GM18867 (cell line): Measurements from ENCODE around the gene BARX1.

Experiments
- ATAC-seq: cut with Tn5 transposase; IDR thresholded peaks from one replicate; pipeline ENCODE4 v1.9.1; 2021; ENCODE audit warnings: mild to moderate bottlenecking, moderate library complexity; ENCODE audit not compliant: unreplicated experiment

Gene BARX1

DNA sequence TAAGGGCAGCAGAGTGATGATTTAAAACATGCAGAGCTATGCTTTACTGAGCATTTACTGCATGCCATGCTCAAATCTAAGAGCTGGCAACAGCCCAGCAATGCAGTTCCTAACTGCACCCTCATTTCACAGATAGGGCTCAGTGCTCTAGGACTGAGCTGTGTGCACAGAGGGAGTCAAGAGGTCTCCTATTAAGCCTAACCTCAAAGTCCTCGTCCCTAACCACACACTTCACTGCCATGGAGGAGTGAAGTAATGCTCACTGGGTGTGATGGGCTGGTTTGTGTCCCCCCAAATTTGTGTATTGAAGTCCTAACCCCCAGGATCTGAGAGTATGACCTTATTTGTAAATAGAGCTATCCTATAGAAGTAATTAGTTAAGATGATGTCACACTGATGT lies 25.9 kb downstream of the BARX1 start:
- no peak for ATAC-seq

DNA sequence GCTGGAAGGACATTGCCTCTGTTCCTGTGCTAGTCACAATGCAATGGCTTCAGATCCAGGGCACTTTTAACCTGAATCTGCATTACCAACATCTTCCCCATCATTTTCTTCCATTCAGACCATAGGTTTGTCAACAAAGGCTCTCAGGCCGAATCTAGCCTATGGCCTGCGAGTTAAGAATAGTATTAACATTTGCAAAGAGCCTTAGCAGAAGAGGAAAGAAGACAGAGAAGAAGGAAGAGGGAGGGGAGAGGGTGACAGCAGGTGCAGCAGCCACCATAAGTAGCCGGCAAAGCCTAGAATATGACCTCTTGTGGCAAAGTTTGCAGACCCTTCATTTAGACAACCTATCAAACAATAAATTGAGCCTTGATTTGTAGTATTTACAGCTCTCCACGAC lies 32.6 kb downstream of the BARX1 start:
- no peak for ATAC-seq

DNA sequence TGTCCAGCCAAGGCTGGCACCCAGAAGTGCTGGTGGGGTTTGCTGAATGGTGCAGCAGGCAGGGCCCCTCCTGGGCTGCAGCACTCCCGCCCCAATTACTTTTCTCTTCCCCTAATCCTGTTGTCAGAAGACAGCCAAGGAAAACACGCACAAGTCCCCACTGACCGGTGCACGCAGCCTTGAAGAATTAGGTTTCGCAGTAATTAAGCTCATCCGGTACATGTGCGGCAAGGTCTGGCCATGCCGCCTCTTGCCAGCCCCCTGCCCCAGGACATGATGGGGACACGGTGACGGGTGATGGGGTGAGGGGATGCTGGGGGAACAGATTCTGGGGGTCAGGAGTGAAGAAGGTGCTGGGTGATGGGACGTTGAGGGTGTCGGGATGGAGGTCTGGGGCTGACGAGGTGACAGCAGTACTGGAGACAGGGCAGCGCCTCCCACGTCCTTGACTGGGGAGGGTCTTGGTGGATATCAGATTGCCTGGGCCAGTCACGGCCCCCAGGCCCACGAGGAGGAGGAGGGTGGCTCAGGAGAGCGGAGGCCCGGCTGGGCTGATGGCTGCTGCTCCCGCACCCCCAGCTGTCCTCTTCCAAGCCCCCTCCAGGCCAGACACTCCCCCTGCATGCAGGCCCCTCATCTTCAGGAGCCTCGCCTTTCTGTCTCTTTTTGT lies 34.9 kb downstream of the BARX1 start:
- no peak for ATAC-seq

DNA sequence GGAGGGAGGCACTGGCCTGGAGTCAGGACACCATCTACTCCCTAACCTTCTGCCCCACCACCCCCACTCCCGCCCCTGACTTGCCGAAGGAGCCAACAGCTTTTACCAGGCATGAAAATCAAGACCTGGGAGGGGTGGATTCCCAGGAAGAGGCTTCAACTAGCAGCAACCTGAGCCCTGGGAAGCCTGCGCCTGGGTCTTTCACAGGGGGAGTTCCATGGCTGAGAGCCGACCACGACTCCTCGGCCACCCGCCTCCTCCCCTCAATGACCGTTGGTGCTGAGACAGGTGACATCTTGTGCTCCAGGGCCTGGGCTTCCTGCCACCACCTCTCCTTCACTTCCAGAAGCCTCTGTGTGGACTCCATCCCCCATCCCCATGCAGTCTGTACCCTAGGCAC lies 37.1 kb downstream of the BARX1 start:
- ATAC-seq, result no peak

DNA sequence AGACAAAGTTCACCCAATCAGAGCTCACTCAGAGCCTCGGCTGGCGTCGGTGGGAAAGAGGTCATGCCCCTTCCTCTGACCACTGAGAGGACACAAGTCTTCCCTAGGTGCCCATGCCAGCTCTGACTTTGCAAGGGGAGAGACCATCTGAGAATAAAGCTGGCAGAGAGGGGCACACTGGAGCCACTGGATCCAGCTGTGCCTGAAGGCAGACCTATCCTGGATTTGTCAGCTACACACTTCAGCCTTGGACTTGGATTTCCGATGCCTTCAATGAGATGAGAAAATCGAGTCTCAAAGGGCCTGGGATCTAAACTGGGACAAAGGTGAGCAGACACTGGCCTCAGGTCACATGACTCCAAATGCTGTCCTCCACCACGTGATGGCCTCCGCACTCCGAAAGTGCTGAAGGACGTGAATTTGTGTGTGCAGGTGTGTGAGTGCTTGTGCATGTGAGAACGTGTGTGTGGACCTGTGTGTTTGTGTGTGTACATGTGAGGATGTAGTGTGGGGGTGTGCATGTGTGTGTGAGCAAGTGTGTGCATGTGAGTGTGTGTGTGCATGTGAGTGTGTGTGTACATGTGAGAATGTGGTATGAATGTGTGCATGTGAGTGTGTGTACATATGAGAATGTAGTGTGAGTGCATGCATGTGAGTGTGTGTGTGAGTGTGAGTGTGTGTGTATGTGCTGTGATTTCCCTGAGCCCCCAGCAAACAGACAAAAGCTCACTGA lies 37.9 kb downstream of the BARX1 start:
- no peak for ATAC-seq

DNA sequence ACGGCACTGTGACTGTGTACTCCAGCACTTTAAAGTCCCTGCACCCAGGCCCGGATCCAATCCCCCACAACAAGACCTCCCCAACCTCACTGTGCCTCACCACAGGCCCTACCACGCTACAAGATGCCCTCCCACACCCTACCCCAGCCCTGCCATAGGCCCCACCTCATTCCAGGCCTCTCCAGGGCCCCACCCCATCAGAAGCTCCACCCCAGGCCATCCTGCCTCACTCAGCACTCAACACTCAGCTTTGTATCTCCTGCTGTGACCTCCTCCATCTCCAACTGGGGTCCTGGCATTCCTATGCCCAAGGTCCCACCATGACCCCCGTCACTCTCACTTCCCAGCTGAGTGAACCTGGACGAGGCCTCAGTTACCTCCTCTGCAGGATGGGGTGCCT lies 38.8 kb downstream of the BARX1 start:
- no peak for ATAC-seq

DNA sequence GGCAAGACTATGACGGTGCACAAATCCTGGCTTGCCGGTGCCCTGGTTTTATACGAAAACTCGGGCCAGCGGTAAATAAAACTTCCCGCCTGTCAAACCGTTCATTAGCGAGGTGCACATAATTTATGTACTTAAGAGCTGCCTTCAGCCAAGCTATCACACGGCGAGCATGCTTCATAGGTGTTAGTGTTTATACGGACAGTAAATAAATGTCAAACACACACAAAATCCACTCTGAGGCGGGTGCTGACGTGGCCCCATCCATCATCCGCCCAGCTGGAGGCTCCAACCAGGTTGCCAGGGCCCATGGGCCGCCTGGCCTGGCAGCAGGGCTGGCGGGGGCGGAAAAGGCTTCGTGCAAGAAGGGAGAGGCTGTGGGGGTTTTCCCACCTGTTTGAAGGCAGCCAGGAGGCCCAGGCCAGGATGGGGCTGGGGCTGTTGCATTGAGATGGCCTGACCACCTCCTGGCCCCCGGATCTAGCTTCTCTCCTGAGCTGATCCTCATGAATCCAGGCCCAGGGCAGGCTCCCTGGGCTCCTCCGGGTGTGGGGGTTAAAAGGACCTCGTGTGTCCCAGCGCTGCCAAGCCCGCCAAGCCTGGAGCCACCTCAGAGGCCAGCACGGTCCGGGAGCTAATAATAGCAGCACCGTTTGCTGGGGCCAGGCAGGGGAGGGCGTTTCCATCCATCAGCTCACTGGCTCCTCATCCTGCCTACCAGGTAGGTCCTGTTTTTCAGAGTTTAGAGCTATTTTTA lies 43.2 kb downstream of the BARX1 start:
- no peak for ATAC-seq

DNA sequence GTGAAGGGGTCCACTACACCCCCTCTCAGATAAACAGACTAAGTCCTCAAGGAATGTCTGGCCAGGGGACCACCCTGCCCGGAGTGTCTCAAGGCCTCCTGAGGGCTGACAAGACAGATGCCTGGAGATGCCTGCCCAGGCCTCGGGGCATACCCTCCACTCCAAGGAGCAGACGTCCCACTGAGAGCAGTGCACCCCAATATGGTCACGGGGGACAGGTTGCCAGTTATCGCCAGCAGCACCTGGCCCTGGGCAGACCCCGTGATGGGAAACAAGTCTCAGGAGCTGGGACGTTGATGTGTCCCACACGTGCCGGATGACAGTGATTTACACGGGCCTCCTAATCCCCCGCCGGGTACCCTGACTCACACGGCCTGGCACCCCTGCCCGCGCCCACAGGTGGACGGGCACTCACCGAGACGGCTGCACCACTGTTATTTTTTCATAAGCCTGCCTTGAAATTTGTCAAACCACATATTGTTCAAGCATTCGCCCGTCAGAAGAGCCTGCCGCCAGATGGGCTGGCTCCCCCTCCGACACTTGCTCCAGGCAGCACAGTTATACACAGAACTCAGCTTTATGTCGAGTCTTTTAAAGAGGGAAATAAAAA lies 43.9 kb downstream of the BARX1 start:
- ATAC-seq, result no peak

DNA sequence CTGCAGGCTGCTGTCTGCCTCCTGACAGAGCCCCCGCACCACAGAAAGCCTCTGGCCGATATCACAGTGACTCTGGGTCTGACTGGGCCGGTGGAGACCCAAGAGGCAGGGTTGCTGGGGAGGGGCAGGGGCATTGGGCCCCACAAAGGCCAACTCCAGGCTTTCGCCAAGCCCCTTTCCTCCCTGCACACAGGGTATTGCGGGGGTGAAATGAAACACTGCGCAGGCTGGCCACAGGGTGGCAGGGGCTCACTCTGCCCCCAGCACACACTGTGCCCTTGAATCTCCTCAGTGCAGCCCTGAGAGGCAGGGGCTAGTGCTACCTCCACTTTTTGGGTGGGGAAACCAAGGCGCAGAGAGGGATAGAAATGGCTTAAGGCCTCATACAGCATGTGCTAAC lies 44.6 kb downstream of the BARX1 start:
- ATAC-seq, result no peak

DNA sequence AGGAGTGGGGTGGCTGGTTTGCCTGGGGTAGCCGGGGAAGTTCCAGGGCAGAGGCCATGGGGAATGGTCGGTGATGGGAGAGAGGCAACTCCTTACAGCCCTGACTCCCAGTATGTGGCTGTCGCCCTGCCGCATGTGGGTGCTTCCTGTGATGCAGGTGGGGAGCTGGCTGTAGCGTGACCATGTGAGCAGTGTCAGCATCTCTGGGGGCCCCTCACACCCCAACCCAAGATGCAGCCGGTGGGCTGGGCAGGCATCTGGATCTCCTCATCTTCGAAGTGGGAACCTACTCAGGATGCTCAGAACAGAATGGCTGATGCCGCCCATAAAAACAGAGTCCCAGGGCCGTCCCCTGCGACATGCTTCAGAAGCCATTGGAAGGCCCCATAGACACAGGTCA lies 45.0 kb downstream of the BARX1 start:
- ATAC-seq, result no peak

DNA sequence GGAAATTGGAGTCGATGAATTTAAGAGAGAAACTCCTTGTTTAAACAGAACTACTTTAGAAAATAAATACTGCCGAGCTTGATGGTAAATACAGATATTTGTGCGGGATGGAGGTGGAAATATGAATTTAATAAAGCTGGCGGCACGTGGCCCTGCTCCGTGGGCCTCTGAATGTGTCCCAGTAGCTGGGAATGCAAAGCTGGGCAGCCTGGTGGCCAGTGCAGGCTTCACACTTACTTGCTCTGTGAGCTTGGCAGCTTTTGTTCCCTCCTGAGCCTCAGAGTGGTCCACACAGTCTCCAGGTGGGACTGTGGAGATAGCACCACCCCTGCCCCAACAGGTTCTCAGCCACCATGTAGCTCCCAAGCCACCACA lies 45.9 kb downstream of the BARX1 start:
- ATAC-seq, result no peak

DNA sequence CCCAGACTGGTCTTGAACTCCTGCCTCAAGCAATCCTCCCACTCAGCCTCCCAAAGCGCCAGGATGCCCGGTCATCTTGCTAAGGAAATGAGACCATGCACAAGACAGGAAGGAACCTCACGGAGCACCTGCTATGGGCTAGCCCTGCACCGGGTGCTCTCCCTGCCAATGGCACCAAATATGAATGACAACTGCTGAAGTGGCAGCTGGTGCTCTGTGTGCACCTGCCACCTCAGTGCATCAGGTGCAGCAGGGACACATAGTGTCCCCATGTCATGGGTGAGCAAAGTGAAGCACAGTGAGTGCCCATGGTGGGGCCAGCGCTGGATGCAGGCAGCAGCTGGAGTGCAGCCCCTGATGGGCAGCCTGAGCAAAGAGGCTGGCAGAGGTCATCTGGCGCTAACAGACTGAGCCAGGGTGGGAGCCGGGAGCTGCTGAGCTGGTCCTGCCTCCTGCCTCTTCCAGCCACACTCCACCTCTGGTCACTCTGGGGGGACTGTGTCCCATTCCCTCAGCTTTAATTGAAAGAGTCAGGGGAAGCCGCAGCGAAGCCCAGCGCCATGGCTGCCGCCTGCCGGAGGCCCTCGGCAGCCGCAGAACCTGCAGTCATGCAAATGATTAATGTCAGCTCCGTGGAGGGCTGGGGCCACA lies 46.4 kb downstream of the BARX1 start:
- ATAC-seq, result no peak

DNA sequence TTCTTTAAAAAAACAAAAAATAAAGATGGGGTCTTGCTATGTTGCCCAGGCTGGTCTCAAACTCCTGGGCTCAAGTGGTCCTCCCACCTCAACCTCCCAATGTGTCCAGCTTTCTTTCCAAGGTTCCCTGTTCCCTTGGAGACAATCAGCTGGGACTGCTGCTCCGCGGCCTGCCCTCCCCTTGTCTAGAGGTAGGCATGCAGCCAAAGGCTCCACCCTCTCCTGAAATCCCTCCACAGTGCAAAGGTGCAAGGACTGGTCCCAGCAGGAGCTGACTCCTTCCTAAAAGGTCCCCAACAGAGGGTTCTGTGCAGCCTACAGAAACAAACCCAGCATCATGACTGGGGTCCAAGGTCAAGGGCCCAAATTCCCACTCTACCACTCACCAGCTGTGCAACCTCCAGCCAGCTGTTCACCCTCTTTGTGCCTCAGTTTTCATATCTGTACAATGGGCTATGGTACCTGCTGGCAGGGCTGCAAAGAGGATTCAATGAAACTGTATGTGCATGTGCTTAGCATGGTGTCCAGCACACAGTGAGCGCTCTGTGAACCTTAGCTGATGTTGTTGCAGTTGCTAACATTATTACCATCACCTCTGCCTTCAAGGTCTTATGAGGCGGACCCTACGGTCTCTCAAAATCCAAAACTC lies 47.5 kb downstream of the BARX1 start:
- ATAC-seq, result no peak

DNA sequence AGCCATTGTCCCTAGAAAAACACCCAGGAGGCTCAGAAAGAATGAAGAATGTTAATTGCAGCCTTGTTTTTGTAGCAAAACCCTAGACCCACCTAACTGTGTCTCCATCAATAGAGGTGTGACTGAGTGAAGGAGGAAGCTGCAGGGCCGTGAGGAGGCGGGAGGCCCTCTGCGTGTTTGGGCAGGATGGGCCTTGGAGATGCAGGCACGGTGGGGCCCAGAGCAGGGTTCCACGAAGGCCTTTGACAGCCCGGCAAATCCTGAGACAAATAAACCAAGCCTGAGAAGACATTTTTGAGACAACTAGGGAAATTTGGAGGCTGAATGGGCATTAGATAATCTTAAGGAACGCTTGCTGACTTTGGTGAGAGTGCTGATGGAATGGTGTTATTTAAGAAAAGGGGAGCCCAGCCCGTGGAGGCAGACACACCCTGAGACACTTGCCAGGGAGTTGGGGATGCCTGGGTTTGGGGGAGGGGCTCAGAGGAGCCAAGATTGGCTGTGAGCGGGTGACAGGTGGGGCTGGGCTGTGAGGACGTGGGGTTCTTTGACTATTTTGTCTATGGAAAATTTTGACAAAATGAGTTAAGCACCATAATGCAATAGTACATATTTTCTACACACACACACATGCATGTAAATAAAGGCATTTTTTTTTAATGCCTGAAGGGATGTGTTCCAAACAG lies 48.8 kb downstream of the BARX1 start:
- ATAC-seq, result no peak

DNA sequence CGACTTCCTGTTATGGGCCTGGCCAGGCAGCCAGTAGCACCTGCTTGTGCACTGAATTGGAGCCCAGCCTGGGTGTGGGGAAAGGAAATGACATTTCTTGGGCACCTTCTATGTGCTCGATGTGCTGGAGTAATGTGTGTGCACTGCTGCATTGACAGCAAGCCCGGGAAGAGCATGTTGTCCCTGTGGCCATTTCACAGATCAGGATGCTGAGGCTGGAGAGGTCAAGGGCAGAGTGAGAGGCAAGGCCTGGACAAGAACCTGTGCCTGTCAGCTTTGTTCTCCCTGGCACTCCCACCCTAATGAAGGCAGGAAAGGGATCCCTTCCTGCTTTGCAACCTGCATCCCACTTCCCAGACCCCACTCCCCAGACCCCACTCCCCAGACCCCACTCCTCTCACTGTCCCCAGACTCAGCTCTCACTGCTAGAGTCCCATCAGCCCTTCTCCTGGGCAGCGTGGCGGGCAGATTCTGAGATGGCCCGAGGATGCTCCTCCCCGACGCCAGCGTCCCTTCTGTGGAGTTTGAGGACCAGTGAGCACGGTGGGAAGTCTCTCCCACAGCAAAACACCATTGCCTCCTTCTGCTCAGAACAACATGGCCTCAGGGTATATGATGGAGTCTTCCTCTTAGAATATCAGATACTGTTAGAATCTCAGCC lies 49.6 kb downstream of the BARX1 start:
- ATAC-seq, result no peak

DNA sequence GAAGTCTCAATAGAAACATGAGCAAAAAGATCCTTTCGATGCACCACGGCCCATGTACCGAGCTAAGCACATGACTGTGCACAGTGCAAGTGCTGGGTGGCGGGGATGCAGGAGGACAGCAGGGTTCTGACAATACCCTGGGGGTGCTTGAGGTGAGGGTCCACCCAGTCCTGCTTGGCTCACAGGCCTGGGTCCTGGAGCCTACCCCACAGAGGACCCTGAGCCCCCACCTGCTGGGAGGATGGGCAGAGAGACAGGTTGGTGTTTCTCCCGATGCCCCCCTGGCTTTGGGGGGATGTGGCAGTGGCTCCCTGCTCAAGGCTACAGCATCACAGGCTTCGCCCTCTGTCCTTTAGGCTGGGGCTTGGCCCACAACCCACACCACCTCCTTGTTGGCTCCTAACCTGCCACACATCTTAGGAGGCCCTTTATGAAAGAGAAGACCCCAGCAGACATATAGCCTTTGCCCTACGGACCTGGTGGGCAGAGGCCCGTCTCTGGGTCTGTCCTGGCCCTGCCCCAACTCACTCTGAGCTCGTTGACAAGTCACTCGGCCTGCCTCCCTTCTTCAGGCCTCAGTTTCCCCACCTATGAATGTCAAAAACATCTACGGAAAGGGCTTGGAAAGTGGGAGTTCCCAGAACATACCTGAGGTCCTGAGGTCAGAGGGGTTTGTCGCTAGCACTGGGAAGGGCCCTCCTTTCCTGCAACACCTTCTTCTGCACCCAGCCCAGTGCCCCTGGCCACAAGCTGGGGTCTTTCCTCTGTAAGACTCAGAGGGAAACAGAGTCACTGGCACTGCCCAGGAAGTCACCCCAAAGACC lies 50.3 kb downstream of the BARX1 start:
- ATAC-seq, result no peak

DNA sequence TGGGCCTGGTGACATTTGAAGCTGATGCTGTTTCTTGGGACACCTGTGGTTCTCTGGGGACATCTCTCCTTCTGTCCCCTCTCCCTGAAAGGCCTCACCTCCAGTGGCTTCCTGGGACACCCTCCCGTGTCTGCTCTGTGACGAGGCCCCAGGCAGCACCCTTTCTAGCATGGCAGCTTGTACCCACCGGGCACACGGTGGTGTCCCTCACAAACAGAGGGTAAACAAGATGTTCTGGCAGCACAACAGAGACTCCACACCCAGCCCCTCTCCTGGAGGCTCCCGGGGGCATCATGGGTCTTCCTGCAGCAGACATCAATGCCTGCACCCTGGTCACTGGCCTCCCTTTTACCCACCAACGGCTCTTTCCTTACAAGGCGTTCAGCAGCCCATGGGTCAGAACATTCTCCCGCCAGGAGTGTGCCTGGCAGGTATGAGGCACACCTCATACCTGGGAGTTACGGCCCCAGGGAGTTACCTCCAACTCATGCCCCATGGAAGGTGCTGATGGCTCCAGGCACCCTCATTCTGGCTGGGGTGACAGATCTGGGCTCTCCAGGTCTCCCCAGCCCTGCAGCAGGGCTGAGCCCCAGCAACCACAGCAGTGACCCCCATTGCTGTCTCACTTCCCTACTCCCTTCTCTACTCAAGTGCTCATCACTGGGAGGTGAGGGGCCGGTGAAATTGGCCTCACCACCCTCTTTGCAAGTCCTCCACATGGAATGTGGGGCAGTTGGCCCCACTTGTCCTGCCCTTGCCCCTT lies 51.1 kb downstream of the BARX1 start:
- ATAC-seq, result no peak
